GM12872 (cell line): ENCODE data around the gene TUB.

Experiments used
- CTCF ChIP-seq: IDR thresholded peaks from 3 replicates; pipeline ENCODE4 v1.5.1; 2011; ENCODE audit warnings: low read depth, mild to moderate bottlenecking, low read length, moderate library complexity; ENCODE audit not compliant: insufficient read depth

Gene TUB

GRCh38 chr11:8034604-8035190 is 46.3 kb upstream of the TUB start:
- no peak for TF ChIP-seq CTCF

- no peak for TF ChIP-seq CTCF
These were observed 45.7 kb upstream of the TUB start for GRCh38 chr11:8035200-8035855.

GRCh38 chr11:8036002-8036802 is 44.8 kb upstream of the TUB start:
- no peak for TF ChIP-seq CTCF

GRCh38 chr11:8036986-8037385 is 44.0 kb upstream of the TUB start:
- no peak for TF ChIP-seq CTCF

- TF ChIP-seq CTCF: no peak
These were observed 42.6 kb upstream of the TUB start for GRCh38 chr11:8038393-8038792.

GRCh38 chr11:8038811-8039529 is 42.0 kb upstream of the TUB start:
- TF ChIP-seq CTCF: no peak
